Activated T-helper 17 cell treated with anti-CD3 and anti-CD28 coated beads, Interleukin-2, amount 50 U/mL, for 72 hours (primary cell): ENCODE measurements around the gene RBFOX2. TPM values are rescaled to one million over a fixed set of nuclear protein-coding genes. Genes with fewer than 3 reads are reported as not detected.
"Not testable (repeated sequence)": the region's sequence is repeated elsewhere in the genome, so short reads cannot be mapped to it uniquely, and the experiment has no call there.

Experiments used
- ATAC-seq: fragments of 150-1000 bp; cut with Tn5 transposase; replicated peaks from 2 replicates; pipeline ENCODE4 v1.10.0; 2021; ENCODE audit warnings: mild to moderate bottlenecking, moderate library complexity
- H3K27ac Mint-ChIP-seq: one replicate; pipeline ENCODE4 v1.8.0; 2022; ENCODE audit warnings: mixed read lengths
- H3K27me3 Mint-ChIP-seq: one replicate; pipeline ENCODE4 v1.8.0; 2022; ENCODE audit warnings: mixed read lengths
- H3K36me3 Mint-ChIP-seq: one replicate; pipeline ENCODE4 v1.8.0; 2022; ENCODE audit warnings: low read depth, mild to moderate bottlenecking, mixed read lengths
- H3K4me1 Mint-ChIP-seq: one replicate; pipeline ENCODE4 v1.8.0; 2022; ENCODE audit warnings: mixed read lengths
- H3K4me3 Mint-ChIP-seq: one replicate; pipeline ENCODE4 v1.8.0; 2022; ENCODE audit warnings: mild to moderate bottlenecking, mixed read lengths
- H3K9me3 Mint-ChIP-seq: one replicate; pipeline ENCODE4 v1.8.0; 2022; ENCODE audit warnings: mixed read lengths
- total RNA-seq, 2 donors: library from RNA; stranded (reverse); gene quantifications; one replicate each; pipeline ENCODE4 v1.2.3, GENCODE V29; 2022

RBFOX2 gene
- total RNA-seq, 2 donors from 2014 or later = 4.0 to 4.3 TPM

DNA sequence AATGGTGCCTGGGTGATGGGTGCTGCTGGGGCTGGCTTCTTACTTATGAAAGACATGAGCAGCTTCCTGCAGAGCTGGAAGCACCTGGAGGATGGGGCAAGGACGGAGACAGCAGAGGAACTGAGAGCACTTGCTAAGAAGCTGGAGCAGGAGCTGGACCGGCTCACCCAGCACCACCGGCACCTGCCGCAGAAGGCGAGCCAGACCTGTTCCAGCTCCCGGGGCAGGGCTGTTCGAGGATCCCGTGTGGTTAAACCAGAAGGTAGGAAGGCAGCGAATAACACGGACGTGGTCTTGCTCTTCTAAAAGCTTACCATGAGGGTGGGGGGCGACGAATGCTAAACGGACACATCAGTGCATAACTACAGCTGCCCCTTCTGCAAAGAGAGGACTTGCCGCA, 301.7 kb downstream of the RBFOX2 start:
- Mint-ChIP-seq H3K27ac (no peak overlapping the region), H3K4me1 (no peaks in the 10 kb centered on the region), H3K27me3 (peaks cover 10% of the 10 kb centered on the region), H3K9me3 (no peaks in the 10 kb centered on the region), H3K36me3 (no peaks in the 10 kb centered on the region), H3K4me3 (no peak overlapping the region)
- no peak for ATAC-seq

- H3K4me1 Mint-ChIP-seq = no peaks in the 10 kb centered on the region
- no peak overlapping the region for H3K4me3 Mint-ChIP-seq
- H3K27me3 Mint-ChIP-seq = peaks cover 5% of the 10 kb centered on the region
- no peak for ATAC-seq
- H3K27ac Mint-ChIP-seq = no peak overlapping the region
- H3K36me3 Mint-ChIP-seq = no peaks in the 10 kb centered on the region
- no peaks in the 10 kb centered on the region for H3K9me3 Mint-ChIP-seq
Measured at GRCh38 chr22:35726398-35726797, 302.2 kb downstream of the RBFOX2 start.

DNA sequence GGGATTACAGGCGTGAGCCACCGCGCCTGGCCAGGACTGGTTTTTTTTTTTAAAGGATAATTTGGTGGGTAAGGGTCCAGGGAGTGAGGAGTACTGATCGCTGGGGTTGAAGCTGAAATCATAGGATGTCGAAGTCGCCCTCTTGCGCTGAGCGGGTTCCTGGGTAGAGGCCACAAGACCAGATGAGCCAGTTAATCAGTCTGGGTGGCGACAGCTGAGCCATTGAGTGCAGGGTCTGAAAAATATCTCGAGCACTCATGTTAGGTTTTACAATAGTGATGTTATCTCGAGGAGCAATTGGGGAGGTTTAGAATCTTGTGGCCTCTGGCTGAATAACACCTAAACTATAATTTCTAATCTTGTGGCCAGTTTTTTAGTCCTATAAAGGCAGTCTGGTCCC, 303.1 kb downstream of the RBFOX2 start:
- Mint-ChIP-seq H3K4me1 (no peaks in the 10 kb centered on the region), H3K4me3 (no peak overlapping the region), H3K27me3 (no peaks in the 10 kb centered on the region), H3K36me3 (no peaks in the 10 kb centered on the region), H3K27ac (no peak overlapping the region), H3K9me3 (no peaks in the 10 kb centered on the region)
- ATAC-seq = no peak

DNA sequence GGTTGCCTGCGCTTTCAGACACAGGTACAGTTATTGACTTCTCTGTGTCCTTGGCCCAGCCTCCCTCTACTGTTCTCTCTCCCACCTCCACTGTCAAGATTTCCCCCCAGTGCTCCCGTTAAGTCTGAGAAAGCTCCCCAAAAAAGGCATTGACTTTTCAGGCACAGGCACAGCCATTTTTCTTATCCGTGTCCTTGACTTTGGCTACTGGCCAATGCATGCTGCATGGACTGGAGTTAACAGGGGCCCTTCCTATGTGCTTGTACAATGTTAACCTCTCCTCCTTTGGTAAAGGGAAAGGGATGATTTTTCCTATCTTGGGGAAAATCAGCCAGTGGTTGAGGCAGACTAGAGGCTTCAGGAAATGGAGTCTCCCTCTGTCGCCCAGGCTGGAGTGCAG, 306.7 kb downstream of the RBFOX2 start:
- Mint-ChIP-seq H3K27me3 (no peaks in the 10 kb centered on the region), H3K4me1 (no peaks in the 10 kb centered on the region), H3K27ac (no peak overlapping the region), H3K9me3 (no peaks in the 10 kb centered on the region), H3K4me3 (no peak overlapping the region), H3K36me3 (no peaks in the 10 kb centered on the region)
- ATAC-seq = no peak

GRCh38 chr22:35719212-35719875, 309.3 kb downstream of the RBFOX2 start:
- Mint-ChIP-seq H3K36me3 (no peaks in the 10 kb centered on the region), H3K27ac (no peak overlapping the region), H3K9me3 (no peaks in the 10 kb centered on the region), H3K4me3 (no peak overlapping the region), H3K27me3 (peaks cover 2% of the 10 kb centered on the region), H3K4me1 (no peaks in the 10 kb centered on the region)
- no peak for ATAC-seq

GRCh38 chr22:35717572-35717971, 311.1 kb downstream of the RBFOX2 start, which contains the start of gene APOL5:
Gene APOL5 (plus strand): TSS chr22:35717872. CDS start chr22:35717872, 0 bp downstream.
- peaks cover 11% of the 10 kb centered on the region for H3K27me3 Mint-ChIP-seq
- H3K9me3 Mint-ChIP-seq = peaks cover 10% of the 10 kb centered on the region
- ATAC-seq = no peak
- H3K4me3 Mint-ChIP-seq = no peak within 1 kb of the TSS
- no peaks in the 10 kb centered on the region for H3K36me3 Mint-ChIP-seq
- no peaks in the 10 kb centered on the region for H3K4me1 Mint-ChIP-seq
- H3K27ac Mint-ChIP-seq = no peak within 1 kb of the TSS

DNA sequence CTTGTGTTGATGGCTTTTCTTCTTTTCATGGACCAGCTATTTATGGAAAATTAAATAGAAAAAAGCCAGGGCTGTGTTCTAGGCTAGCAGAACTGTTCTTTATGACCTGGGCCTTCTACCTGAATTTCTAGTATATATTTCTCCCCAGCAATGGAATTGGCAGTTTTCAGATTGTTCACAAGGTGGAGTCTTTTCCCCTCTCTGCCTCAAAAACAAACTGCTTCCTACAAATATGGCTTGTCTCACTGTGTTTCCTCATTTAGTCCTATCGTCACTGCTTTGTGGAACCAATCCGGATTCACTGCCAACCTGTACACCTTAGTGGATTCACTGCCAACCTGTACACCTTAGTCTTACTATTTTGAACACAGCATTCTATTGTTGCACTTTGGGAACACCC, 316.0 kb downstream of the RBFOX2 start:
- Mint-ChIP-seq H3K27ac (no peak overlapping the region), H3K4me1 (no peaks in the 10 kb centered on the region), H3K36me3 (no peaks in the 10 kb centered on the region), H3K9me3 (peaks cover 10% of the 10 kb centered on the region), H3K4me3 (no peak overlapping the region), H3K27me3 (peaks cover 11% of the 10 kb centered on the region)
- no peak for ATAC-seq

GRCh38 chr22:35711336-35711735, 317.3 kb downstream of the RBFOX2 start:
- Mint-ChIP-seq H3K4me3 (no peak overlapping the region), H3K4me1 (no peaks in the 10 kb centered on the region), H3K9me3 (peaks cover 10% of the 10 kb centered on the region), H3K27ac (no peak overlapping the region), H3K27me3 (peaks cover 11% of the 10 kb centered on the region), H3K36me3 (no peaks in the 10 kb centered on the region)
- no peak for ATAC-seq

GRCh38 chr22:35708917-35709316, 319.7 kb downstream of the RBFOX2 start:
- no peaks in the 10 kb centered on the region for H3K36me3 Mint-ChIP-seq

GRCh38 chr22:35708453-35708852, 320.2 kb downstream of the RBFOX2 start:
- peaks cover 6% of the 10 kb centered on the region for H3K27me3 Mint-ChIP-seq
- peaks cover 8% of the 10 kb centered on the region for H3K9me3 Mint-ChIP-seq
- no peak overlapping the region for H3K4me3 Mint-ChIP-seq
- H3K4me1 Mint-ChIP-seq = no peaks in the 10 kb centered on the region
- no peaks in the 10 kb centered on the region for H3K36me3 Mint-ChIP-seq
- no peak overlapping the region for H3K27ac Mint-ChIP-seq
- ATAC-seq = no peak

More at GRCh38 chr22:35708917-35709316, 319.7 kb downstream of the RBFOX2 start:
- Mint-ChIP-seq H3K27me3 (peaks cover 8% of the 10 kb centered on the region), H3K4me1 (no peaks in the 10 kb centered on the region), H3K4me3 (no peak overlapping the region), H3K27ac (no peak overlapping the region), H3K9me3 (peaks cover 10% of the 10 kb centered on the region)
- no peak for ATAC-seq

GRCh38 chr22:35705141-35705540, 323.5 kb downstream of the RBFOX2 start:
- no peaks in the 10 kb centered on the region for H3K4me1 Mint-ChIP-seq
- no peak for ATAC-seq
- no peaks in the 10 kb centered on the region for H3K9me3 Mint-ChIP-seq

DNA sequence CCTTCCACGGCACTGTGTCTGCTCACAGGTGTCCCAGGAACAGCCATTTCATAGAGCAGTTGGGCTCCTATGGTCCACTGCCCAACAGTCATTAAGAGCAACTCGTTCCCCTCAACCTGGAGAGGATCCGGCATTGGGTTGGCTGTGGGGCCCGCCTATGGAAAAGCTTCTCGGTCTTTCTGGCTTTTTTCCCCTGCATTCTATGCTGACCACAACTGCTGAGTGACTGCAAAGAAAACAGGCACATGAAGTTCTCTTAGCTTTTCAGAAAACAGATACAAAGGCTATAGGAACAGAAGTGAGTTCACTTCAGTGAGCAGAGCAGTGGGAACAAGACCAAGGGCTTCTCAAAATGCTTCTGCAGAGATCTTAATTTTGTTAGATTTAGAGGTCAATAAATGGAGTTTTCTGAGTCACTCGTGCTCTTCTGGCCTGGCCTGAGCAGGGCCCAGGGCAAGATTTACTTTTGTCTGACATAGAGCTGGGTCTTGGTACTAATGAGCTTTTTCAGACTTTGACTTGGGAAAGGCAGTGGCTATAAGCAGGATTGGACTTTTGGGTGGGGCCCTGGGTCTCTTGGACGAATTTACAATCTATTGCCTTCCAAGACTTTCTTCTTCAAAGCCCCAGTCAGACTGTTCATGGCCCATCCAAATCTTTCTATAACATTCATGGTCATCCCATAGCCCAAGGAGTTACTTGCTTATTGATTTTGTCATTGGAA, 324.6 kb downstream of the RBFOX2 start:
- Mint-ChIP-seq H3K27me3 (no peaks in the 10 kb centered on the region), H3K27ac (no peak overlapping the region), H3K36me3 (no peaks in the 10 kb centered on the region), H3K4me3 (no peak overlapping the region), H3K4me1 (no peaks in the 10 kb centered on the region), H3K9me3 (no peaks in the 10 kb centered on the region)
- no peak for ATAC-seq

More at GRCh38 chr22:35705141-35705540, 323.5 kb downstream of the RBFOX2 start:
- Mint-ChIP-seq H3K36me3 (no peaks in the 10 kb centered on the region), H3K4me3 (no peak overlapping the region), H3K27ac (no peak overlapping the region), H3K27me3 (no peaks in the 10 kb centered on the region)

DNA sequence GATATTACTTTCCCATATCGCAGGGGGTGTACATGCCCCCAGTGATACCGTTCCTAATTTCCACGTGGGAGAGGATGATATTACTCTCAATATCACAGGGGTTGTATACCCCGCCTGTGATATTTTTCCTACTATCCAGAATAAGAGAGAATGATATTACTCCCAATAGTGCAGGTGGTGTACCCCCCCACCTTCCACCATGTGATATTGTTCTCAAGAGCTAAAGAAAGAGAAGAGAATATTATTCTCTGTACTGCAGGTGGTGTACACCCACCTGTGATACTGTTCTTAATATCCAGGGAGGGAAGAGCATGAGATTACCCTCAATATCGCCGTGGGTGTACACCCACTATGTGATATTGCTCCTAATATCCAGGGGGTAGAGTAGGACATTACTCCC, 328.8 kb downstream of the RBFOX2 start:
- ATAC-seq = peak; percentile 36
- H3K4me3 Mint-ChIP-seq = not testable (repeated sequence)

DNA sequence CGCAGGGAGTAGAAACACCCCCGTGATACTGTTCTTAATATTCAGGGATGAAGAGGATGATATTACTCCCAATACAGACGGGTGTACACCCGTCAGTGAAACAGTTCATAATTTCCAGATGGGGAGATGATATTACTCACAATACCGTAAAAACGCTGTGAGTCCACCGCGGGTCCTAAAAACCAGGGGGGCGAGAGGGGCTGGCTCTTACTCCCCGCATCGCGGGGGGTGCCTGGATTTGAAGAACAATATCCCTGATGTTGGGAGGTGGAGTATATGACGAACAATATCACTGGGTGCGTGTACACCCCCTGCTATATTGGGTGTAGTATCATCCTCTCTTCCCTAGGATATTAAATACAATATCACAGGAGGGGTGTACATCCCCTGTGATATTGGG, 331.5 kb downstream of the RBFOX2 start:
- Mint-ChIP-seq H3K4me3 (no peak overlapping the region), H3K27me3 (peaks cover 5% of the 10 kb centered on the region), H3K27ac (no peak overlapping the region), H3K9me3 (no peaks in the 10 kb centered on the region), H3K36me3 (no peaks in the 10 kb centered on the region), H3K4me1 (no peaks in the 10 kb centered on the region)
- peak; percentile 62 for ATAC-seq

More for the DNA sequence above, 328.8 kb downstream of the RBFOX2 start:
- H3K4me1 Mint-ChIP-seq, H3K27me3 Mint-ChIP-seq, H3K9me3 Mint-ChIP-seq, H3K36me3 Mint-ChIP-seq, H3K27ac Mint-ChIP-seq: not testable (repeated sequence)

GRCh38 chr22:35695202-35695601, 333.4 kb downstream of the RBFOX2 start:
- Mint-ChIP-seq H3K27me3 (peaks cover 5% of the 10 kb centered on the region), H3K4me3 (no peak overlapping the region), H3K36me3 (no peaks in the 10 kb centered on the region), H3K27ac (no peak overlapping the region), H3K9me3 (no peaks in the 10 kb centered on the region), H3K4me1 (no peaks in the 10 kb centered on the region)
- ATAC-seq = no peak
